Esophagus squamous epithelium (tissue), 5 donors: ENCODE results near the gene SCN9A. TPM values are rescaled to one million over a fixed set of nuclear protein-coding genes. Genes with fewer than 3 reads are reported as not detected.
A peak's percentile ranks its signal among the peaks of the same experiment; 100 is the strongest.

Source experiments
- DNase-seq: peaks from one replicate; lab custom pipeline; 2025; lab: John Stamatoyannopoulos, UW
- H3K27ac ChIP-seq, 4 donors: fragments of 200-600 bp; sonication (generic); one replicate each; pipeline ENCODE4 v1.5.1; 2016 to 2019; ENCODE audit warnings: mild to moderate bottlenecking in 1 of 4
- H3K27me3 ChIP-seq, 4 donors: fragments of 200-600 bp; sonication (generic); 1 replicate in 3 of 4; 2 replicates in 1 of 4; pipeline versions ENCODE4 v1.5.1 to v1.6.0; 2017 to 2021; ENCODE audit warnings: antibody characterized with exemption in 1 of 4
- H3K36me3 ChIP-seq, 3 donors: fragments of 200-600 bp; sonication (generic); one replicate each; pipeline ENCODE4 v1.5.1; 2016 to 2019
- H3K4me1 ChIP-seq, 3 donors: fragments of 200-600 bp; sonication (generic); one replicate each; pipeline ENCODE4 v1.5.1; 2017 to 2019
- H3K4me3 ChIP-seq, 4 donors: fragments of 200-600 bp; sonication (generic); 1 replicate in 3 of 4; 2 replicates in 1 of 4; pipeline ENCODE4 v1.5.1; 2016 to 2019; ENCODE audit warnings: mild to moderate bottlenecking in 2 of 4, moderate library complexity in 1 of 4
- H3K9me3 ChIP-seq, 3 donors: fragments of 200-600 bp; sonication (generic); one replicate each; pipeline ENCODE4 v1.5.1; 2016 to 2019
- POLR2A ChIP-seq, 4 donors: fragments of 450-650 bp; IDR thresholded peaks; one replicate each; pipeline ENCODE4 v1.6.1; 2017; ENCODE audit warnings: antibody characterized with exemption in 4 of 4, mild to moderate bottlenecking in 4 of 4, moderate library complexity in 3 of 4
- WGBS, 2 donors: methylation state at CpG; one replicate each; pipeline ENCODE4 v1.1.5; 2018; 5-methylcytosine and 5-hydroxymethylcytosine counted together
- intact Hi-C: fragments of 100-400 bp; cut with DNase I; formaldehyde crosslinking; loops from one replicate; pipeline ENCODE4 v1.15.0; 2022
- total RNA-seq, 4 donors: library from RNA; depleted of rRNA; stranded (reverse); fragments of >200 nt; gene quantifications; one replicate each; pipeline ENCODE4 v1.1.0, GENCODE V29; 2016
- TF ChIP-seq, protein P1 (sequence below), 6 experiments: fragments of 450-650 bp in 4 of 6; fragments of 200-600 bp in 2 of 6; sonication (generic) in 2 of 6; IDR thresholded peaks; one replicate each; pipeline ENCODE4 v1.5.1; 2016 to 2019; ENCODE audit warnings: antibody characterized with exemption in 6 of 6, mild to moderate bottlenecking in 4 of 6, moderate library complexity in 4 of 6
- donor health status: DM: yes; HTN: yes; CAD: no.

SCN9A gene
- total RNA-seq, 4 donors from 2014 or later: 0.13 to 1.9 (median 0.77) TPM

DNA sequence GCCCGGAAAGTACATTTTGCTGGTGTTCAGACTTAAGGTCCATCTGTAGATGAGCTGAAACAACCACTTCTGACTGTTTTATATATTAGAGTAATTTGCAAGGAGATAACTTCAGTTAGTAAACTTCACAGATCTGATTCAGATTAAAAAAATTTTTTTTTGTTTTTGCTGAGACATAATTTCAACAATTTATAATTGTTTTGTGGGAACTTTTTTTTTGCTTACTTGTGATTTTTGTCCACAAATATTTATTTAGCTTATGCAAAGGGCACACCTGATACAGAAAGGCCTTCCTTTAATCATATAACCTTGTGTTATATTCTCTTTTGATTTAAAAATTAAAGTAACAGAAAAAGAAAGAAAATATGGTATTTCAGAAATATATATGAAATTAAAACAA lies 9.6 kb upstream of the SCN9A start:
- Histone ChIP-seq H3K9me3 (no peaks in the 10 kb centered on the region), H3K36me3 (no peaks in the 10 kb centered on the region), H3K4me1 (no peaks in the 10 kb centered on the region), H3K27me3 (no peaks in the 10 kb centered on the region), H3K4me3 (no peak overlapping the region), H3K27ac (no peak overlapping the region)
- no peak for DNase-seq
- 90 to 100% methylated on average over 1 of the region's 1 CpG for WGBS, 2 donors
- intact Hi-C loops: no loop called here
- TF ChIP-seq POLR2A (IDR thresholded peaks at IDR 0.05): no peak
- TF ChIP-seq, protein P1, sequence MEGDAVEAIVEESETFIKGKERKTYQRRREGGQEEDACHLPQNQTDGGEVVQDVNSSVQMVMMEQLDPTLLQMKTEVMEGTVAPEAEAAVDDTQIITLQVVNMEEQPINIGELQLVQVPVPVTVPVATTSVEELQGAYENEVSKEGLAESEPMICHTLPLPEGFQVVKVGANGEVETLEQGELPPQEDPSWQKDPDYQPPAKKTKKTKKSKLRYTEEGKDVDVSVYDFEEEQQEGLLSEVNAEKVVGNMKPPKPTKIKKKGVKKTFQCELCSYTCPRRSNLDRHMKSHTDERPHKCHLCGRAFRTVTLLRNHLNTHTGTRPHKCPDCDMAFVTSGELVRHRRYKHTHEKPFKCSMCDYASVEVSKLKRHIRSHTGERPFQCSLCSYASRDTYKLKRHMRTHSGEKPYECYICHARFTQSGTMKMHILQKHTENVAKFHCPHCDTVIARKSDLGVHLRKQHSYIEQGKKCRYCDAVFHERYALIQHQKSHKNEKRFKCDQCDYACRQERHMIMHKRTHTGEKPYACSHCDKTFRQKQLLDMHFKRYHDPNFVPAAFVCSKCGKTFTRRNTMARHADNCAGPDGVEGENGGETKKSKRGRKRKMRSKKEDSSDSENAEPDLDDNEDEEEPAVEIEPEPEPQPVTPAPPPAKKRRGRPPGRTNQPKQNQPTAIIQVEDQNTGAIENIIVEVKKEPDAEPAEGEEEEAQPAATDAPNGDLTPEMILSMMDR (IDR thresholded peaks at IDR 0.05): no peak

DNA sequence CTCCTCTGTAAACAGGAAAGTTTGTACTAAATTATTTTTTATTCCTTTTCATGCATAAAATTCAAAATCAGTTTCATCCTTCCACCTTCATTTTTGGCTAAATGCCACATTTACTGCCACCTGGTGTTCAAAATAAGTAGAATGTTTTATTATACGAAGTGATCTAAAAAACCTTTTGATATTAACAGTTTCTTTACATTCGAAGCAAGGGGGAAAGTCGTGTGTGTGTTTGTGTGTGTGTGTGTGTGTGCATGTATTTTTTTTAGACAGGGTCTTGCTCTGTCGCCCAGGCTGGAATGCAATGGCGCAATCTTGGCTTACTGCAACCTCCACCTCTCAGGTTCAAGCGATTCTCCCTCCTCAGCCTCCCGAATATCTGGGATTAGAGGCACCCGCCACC lies 9.0 kb upstream of the SCN9A start:
- no peak overlapping the region for H3K4me3 ChIP-seq
- H3K27ac ChIP-seq: no peak overlapping the region
- 40 to 49% methylated on average over 7 to 8 of the region's 8 CpGs for WGBS, 2 donors
- no peaks in the 10 kb centered on the region for H3K9me3 ChIP-seq
- no peaks in the 10 kb centered on the region for H3K27me3 ChIP-seq
- no peak for DNase-seq
- H3K36me3 ChIP-seq: no peaks in the 10 kb centered on the region
- TF ChIP-seq, protein P1 (IDR thresholded peaks at IDR 0.05): peak in 5 of 6 experiments; percentile 18 to 59 (median 38)
- TF ChIP-seq POLR2A (IDR thresholded peaks at IDR 0.05): no peak
- H3K4me1 ChIP-seq: no peaks in the 10 kb centered on the region
- intact Hi-C loops: no loop called here

DNA sequence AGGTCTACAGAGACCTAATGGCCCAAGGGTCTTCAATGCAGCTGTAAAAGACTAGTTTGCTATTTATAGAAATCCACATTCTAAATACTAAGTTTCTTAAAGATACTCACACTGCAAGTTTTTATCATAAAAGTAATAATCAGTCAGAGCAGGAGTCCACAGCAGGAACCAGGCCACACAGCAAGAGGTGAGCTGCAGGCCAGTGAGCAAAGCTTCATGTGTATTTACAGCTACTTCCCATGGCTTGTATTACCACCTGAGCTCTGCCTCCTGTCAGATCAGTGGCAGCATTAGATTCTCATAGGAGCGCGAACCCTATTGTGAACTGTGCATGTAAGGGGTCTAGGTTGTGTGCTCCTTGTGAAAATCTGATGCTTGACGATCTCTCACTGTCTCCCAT lies 6.7 kb upstream of the SCN9A start:
- Histone ChIP-seq H3K4me3 (no peak overlapping the region), H3K36me3 (no peaks in the 10 kb centered on the region), H3K4me1 (no peaks in the 10 kb centered on the region), H3K9me3 (no peaks in the 10 kb centered on the region), H3K27me3 (no peaks in the 10 kb centered on the region), H3K27ac (no peak overlapping the region)
- no peak for TF ChIP-seq POLR2A (IDR thresholded peaks at IDR 0.05)
- TF ChIP-seq, protein P1 (IDR thresholded peaks at IDR 0.05): no peak
- intact Hi-C loops: no loop called here
- 77 to 93% methylated on average over 3 of the region's 3 CpGs for WGBS, 2 donors
- no peak for DNase-seq

DNA sequence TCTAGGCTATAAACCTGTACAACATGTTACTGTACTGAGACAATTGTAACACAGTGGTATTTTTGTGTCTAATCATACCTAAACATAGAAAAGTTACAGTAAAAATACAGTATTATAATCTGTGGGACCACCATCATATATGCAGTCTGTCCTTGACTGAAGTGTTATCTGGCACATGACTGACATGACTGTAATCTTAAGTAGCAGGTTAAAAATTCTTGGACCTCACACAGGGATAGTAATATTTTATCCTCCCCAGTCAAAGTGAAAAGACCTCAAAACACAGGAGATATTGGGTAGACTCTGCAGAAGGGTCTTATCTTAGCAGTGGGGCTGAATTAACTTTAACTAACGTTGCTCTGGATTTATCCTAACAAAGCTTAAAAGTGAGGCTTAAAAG lies 4.9 kb upstream of the SCN9A start:
- Histone ChIP-seq H3K4me1 (peaks cover 0 to 12% (median 2%) of the 10 kb centered on the region in 3 donors), H3K36me3 (no peaks in the 10 kb centered on the region), H3K27me3 (peaks cover 0 to 7% (median 0%) of the 10 kb centered on the region in 4 donors), H3K9me3 (no peaks in the 10 kb centered on the region), H3K27ac (no peak overlapping the region), H3K4me3 (no peak overlapping the region)
- 15 to 24% methylated on average over 1 of the region's 1 CpG for WGBS, 2 donors
- no peak for DNase-seq
- TF ChIP-seq, protein P1 (IDR thresholded peaks at IDR 0.05): no peak
- TF ChIP-seq POLR2A (IDR thresholded peaks at IDR 0.05): no peak
- intact Hi-C loops: no loop called here

DNA sequence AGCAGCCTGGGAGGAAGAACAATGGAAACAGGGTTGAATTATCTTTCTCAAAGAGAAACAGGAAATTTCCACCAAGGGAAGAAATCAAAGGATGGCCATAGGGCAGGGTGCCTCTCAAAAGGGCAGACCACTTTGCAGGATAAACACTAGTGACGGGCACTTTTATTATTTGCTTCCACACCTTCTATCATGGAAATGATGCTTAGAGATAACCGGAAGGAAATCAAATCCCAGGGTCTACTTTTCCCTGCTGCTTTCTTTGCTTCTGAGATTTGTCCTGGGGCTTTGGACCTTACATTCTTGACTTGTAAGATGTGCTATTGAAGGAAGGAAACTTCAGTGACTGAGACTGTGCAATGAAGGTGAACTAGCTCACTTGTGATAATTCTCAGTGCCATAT lies 1.1 kb upstream of the SCN9A start:
- Histone ChIP-seq H3K4me1 (peaks cover 5 to 21% (median 10%) of the 10 kb centered on the region in 3 donors), H3K27me3 (peaks cover 0 to 30% (median 0%) of the 10 kb centered on the region in 4 donors), H3K9me3 (no peaks in the 10 kb centered on the region), H3K36me3 (no peaks in the 10 kb centered on the region), H3K4me3 (no peak overlapping the region), H3K27ac (no peak overlapping the region)
- intact Hi-C loops: no loop called here
- WGBS, 2 donors: 64% methylated on average over 2 of the region's 2 CpGs
- TF ChIP-seq, protein P1 (IDR thresholded peaks at IDR 0.05): no peak
- TF ChIP-seq POLR2A (IDR thresholded peaks at IDR 0.05): no peak
- DNase-seq: no peak
